Psoas muscle (tissue), 8 donors: ENCODE data around the gene IMPDH1. TPM values are rescaled to one million over a fixed set of nuclear protein-coding genes. Genes with fewer than 3 reads are reported as not detected.

Source experiments
- ATAC-seq, 4 donors: fragments of 200-7000 bp; cut with Tn5 transposase; one replicate each; pipeline ENCODE4 v1.9.1; 2020; ENCODE audit warnings: moderate library complexity in 3 of 4, mild to moderate bottlenecking in 2 of 4
- DNase-seq, 2 donors: peaks; one replicate each; pipeline ENCODE4 v3.0.0-alpha.2; 2020
- H3K27ac ChIP-seq: fragments of 200-600 bp; one replicate; pipeline ENCODE4 v1.8.0; 2022
- H3K27me3 ChIP-seq, 3 donors: fragments of 200-600 bp in 1 of 3; one replicate each; pipeline versions ENCODE4 v1.6.1 to v1.8.0; 2013 to 2022; ENCODE audit warnings: low read length in 2 of 3, mild to moderate bottlenecking in 2 of 3, moderate library complexity in 1 of 3; ENCODE audit not compliant: insufficient read depth in 3 of 3
- H3K36me3 ChIP-seq, 2 donors: fragments of 200-600 bp in 1 of 2; one replicate each; pipeline versions ENCODE4 v1.6.1 to v1.8.0; 2013 to 2022; ENCODE audit warnings: low read depth in 1 of 2, mild to moderate bottlenecking in 1 of 2, moderate library complexity in 1 of 2; ENCODE audit not compliant: insufficient read depth in 1 of 2
- H3K4me1 ChIP-seq: fragments of 200-600 bp; one replicate; pipeline ENCODE4 v1.8.0; 2022
- H3K4me3 ChIP-seq: fragments of 200-600 bp; one replicate; pipeline ENCODE4 v1.8.0; 2022; ENCODE audit warnings: mild to moderate bottlenecking
- H3K9me3 ChIP-seq: fragments of 200-600 bp; one replicate; pipeline ENCODE4 v1.8.0; 2022
- CTCF ChIP-seq: fragments of 200-600 bp; IDR thresholded peaks from one replicate; pipeline ENCODE4 v1.8.0; 2022; ENCODE audit warnings: antibody characterized with exemption
- WGBS, 3 donors: extraction: QIAGEN DNeasy Blood & Tissue Kit; methylation state at CpG; one replicate each; pipeline versions ENCODE4 v1.1.6 to v1.1.7; 2013; 5-methylcytosine and 5-hydroxymethylcytosine counted together
- intact Hi-C, 2 donors: fragments of 100-400 bp; cut with DNase I; formaldehyde crosslinking; loops; one replicate each; pipeline versions ENCODE4 v1.11.0 to v1.14.2; 2022
- polyA plus RNA-seq, 3 donors: library from polyadenylated mRNA; stranded (reverse); fragments of 200-250 nt; gene quantifications; one replicate each; pipeline ENCODE4 v1.2.3, GENCODE V29; 2013
- total RNA-seq, 4 donors: library from RNA; stranded (reverse); fragmentation: NEBNext Ultra II Directional in 2 of 4; extraction: Animal tissue kit (Norgen Biotek cat#: 25700) in 2 of 4; gene quantifications; one replicate each; pipeline versions ENCODE4 v1.2.1 to v1.2.4, GENCODE V29; 2021 to 2023
- donor health status: healthy with polysubstance abuse.
- donor health status: DM: no; HTN: no; CAD: no; lungs with moderate emphysema.
- donor health status: Bipolar disorder and iron deficiency.
- donor health status: healthy.
- donor health status: DM: yes; HTN: yes; CAD: no.
- donor health status: DM: no; HTN: no; CAD: no.
- donor health status: DM: no; HTN: no; CAD: no.
- donor health status: DM: yes; HTN: yes; CAD: no.

Gene IMPDH1
- total and polyA plus RNA-seq, 7 donors: 5.6 to 10.3 (median 8.6) TPM

DNA sequence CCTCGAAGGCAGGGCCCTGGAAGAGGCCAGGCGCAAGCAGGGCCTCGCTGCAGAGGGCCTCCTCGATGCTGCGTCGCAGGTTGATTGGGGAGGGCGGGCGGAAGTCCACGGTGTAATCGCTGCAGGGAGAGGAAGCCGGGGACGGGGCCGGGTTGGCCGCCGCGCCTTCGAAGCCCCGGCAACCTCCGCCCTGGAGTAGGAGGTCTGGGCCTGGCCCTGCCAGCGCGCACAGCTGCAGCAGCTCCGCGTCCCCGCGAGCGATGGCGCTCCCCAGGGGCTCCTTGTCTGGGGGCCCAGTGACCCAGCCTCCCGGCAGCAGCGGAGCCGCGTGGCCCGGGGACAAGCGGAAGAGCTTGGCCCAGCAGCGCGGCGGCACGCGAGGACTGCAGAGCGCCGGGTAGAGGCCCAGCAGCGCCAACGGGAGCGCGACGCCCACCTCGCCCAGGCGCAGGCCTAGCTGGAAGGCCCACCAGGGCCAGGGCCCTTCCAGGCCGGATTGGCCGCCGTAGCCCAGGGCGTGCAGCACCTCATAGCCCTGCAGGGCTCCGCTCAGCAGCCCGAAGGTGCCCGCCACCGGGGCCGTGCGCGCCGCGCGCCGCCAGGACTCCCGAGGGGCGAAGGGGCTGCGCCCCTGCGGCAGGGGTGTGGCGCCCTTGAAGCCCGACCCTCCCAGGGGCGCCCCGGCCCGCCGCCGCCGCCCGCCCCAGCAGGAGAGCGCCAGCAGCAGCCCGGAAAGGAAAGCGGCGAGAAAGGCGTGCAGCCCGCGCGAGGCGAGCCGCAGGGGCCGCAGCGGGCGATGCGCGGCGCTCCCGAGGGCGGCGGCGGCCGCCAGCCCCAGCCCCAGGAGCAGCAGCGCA lies 58.3 kb downstream of the IMPDH1 start:
- intact Hi-C loops: no loop called here
- ATAC-seq: no peak
- H3K4me3 ChIP-seq: peak overlapping the region; percentile 55
- H3K27ac ChIP-seq: no peak overlapping the region
- 22 to 30% (median 22%) methylated on average over 62 to 97 of the region's 97 CpGs for WGBS, 3 donors
- TF ChIP-seq CTCF: no peak
- no peaks in the 10 kb centered on the region for H3K9me3 ChIP-seq
- DNase-seq: no peak
- H3K4me1 ChIP-seq: peaks cover 5% of the 10 kb centered on the region
- H3K36me3 ChIP-seq: no peaks in the 10 kb centered on the region
- peaks cover 0 to 8% (median 0%) of the 10 kb centered on the region in 3 donors for H3K27me3 ChIP-seq

GRCh38 chr7:128350708-128351295 lies 59.0 kb downstream of the IMPDH1 start:
- intact Hi-C loops: no loop called here
- Histone ChIP-seq H3K27ac (no peak overlapping the region), H3K4me3 (no peak overlapping the region), H3K9me3 (no peaks in the 10 kb centered on the region), H3K36me3 (no peaks in the 10 kb centered on the region), H3K4me1 (peaks cover 5% of the 10 kb centered on the region), H3K27me3 (peaks cover 0 to 8% (median 0%) of the 10 kb centered on the region in 3 donors)
- ATAC-seq (no peak), DNase-seq (no peak)
- WGBS, 3 donors: 71 to 83% (median 79%) methylated on average over 29 to 35 of the region's 35 CpGs
- TF ChIP-seq CTCF: no peak

- no peaks in the 10 kb centered on the region for H3K9me3 ChIP-seq
- no peak overlapping the region for H3K4me3 ChIP-seq
- no peak overlapping the region for H3K27ac ChIP-seq
- no peak for DNase-seq
- no peaks in the 10 kb centered on the region for H3K36me3 ChIP-seq
- intact Hi-C loops: loop anchor here in 1 of 2 donors (2.0 kb wide), 1 partner anchor 37 kb away; no protein-coding TSS in a partner anchor
- H3K27me3 ChIP-seq: peaks cover 0 to 8% (median 0%) of the 10 kb centered on the region in 3 donors
- peaks cover 5% of the 10 kb centered on the region for H3K4me1 ChIP-seq
- no peak for ATAC-seq
- 28 to 42% (median 42%) methylated on average over 4 of the region's 4 CpGs for WGBS, 3 donors
- no peak for TF ChIP-seq CTCF
Measured at GRCh38 chr7:128349466-128349825, 60.3 kb downstream of the IMPDH1 start.

DNA sequence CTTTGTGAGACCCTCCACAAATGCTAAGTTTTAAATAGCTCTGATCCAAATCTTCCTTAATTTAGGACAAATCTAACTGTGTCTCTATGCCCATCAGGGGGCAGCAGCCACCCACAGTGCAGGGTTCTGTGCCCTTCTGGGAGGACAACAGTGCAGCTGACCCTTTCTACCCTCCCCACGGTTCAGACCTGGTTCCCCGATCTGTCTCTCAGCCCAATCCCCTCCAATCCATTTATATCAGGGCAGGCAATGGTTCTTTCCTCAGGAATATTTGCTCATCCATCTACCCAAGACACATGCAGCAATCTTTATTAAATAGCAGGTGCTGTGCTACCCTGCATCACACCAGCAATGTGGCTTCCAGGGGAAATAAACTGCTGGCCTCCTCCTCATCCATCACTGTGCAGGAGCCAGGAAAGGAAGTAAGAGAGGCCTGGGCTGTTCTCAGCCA lies 62.1 kb downstream of the IMPDH1 start:
- H3K4me1 ChIP-seq: peaks cover 5% of the 10 kb centered on the region
- H3K9me3 ChIP-seq: no peaks in the 10 kb centered on the region
- no peaks in the 10 kb centered on the region for H3K36me3 ChIP-seq
- no peak overlapping the region for H3K4me3 ChIP-seq
- DNase-seq (peak; percentile 58 to 76), ATAC-seq (peak; percentile 34 to 45 (median 37))
- peaks cover 0 to 8% (median 0%) of the 10 kb centered on the region in 3 donors for H3K27me3 ChIP-seq
- WGBS, 3 donors: 0 to 4% (median 0%) methylated on average over 2 of the region's 2 CpGs
- no peak overlapping the region for H3K27ac ChIP-seq
- intact Hi-C loops: loop anchor here (1.0 to 2.0 kb wide), 2 partner anchors 39 to 40 kb away; no protein-coding TSS in a partner anchor
- peak; percentile 79 for TF ChIP-seq CTCF
